K562 (cell line): ENCODE results near the gene E2F7. TPM values are rescaled to one million over a fixed set of nuclear protein-coding genes. Genes with fewer than 3 reads are reported as not detected.

ENCODE experiments used
- ATAC-seq: fragments of 200-7000 bp; cut with Tn5 transposase; 3 replicates; pipeline ENCODE4 v1.9.1; 2020; ENCODE audit warnings: moderate library complexity
- BruUV-seq: library from RNA; stranded (reverse); fragments of 400-500 nt; replicated peaks from 2 replicates; lab custom pipeline; 2021; lab: Mats Ljungman, UMichigan
- CTCF ChIA-PET: fragments of 300-600 bp; formaldehyde crosslinking; extraction: SDS; loops from one replicate; lab custom pipeline; 2021; ENCODE audit warnings: low intra/inter-chr PET ratio; lab: Yijun Ruan, JAX
- POLR2A ChIA-PET: fragments of 300-600, 350-650 bp; sonication (Branson Sonifier 250); formaldehyde crosslinking; extraction: SDS; loops from one replicate; lab custom pipeline; 2021; ENCODE audit warnings: antibody characterized with exemption, inconsistent platforms; lab: Yijun Ruan, JAX
- DNase-seq, 4 experiments: peaks; one replicate each; pipeline versions ENCODE4 v3.0.0 to v3.0.0-alpha.2; 2011 to 2018; ENCODE audit warnings: low spot score in 3 of 4, mixed read lengths in 3 of 4; ENCODE audit errors: extremely low read depth in 1 of 4
- FAIRE-seq: peaks from 2 replicates; lab custom pipeline; 2011; peaks lifted over from hg19 to GRCh38; lab: Jason Lieb, UNC
- H2AFZ ChIP-seq: 2 replicates; pipeline ENCODE4 v1.6.0; 2011; ENCODE audit warnings: low read depth, low read length, control low read depth, inconsistent platforms
- H3K27ac ChIP-seq: fragments of 200-600 bp; 3 replicates; pipeline ENCODE4 v1.8.0; 2011; ENCODE audit warnings: low read depth, mild to moderate bottlenecking, control low read depth, inconsistent platforms, low read length, moderate library complexity, mixed read lengths; ENCODE audit errors: extremely low read depth
- H3K27me3 ChIP-seq, 2 experiments: fragments of 300-600 bp in 1 of 2; 2 replicates in 1 of 2; 3 replicates in 1 of 2; pipeline versions ENCODE4 v1.6.0 to v1.8.0; 2011; ENCODE audit warnings: inconsistent platforms in 2 of 2, low read length in 2 of 2, mild to moderate bottlenecking in 1 of 2, mixed read lengths in 1 of 2, moderate library complexity in 1 of 2; ENCODE audit not compliant: control insufficient read depth in 2 of 2, insufficient read depth in 2 of 2
- H3K36me3 ChIP-seq: fragments of 300-600 bp; 3 replicates; pipeline ENCODE4 v1.8.0; 2011; ENCODE audit warnings: mild to moderate bottlenecking, low read length, inconsistent platforms; ENCODE audit not compliant: control insufficient read depth, insufficient read depth
- H3K4me1 ChIP-seq, 2 experiments: fragments of 200-600 bp in 1 of 2; replicated peaks in 1 of 2; 2 replicates in 1 of 2; 3 replicates in 1 of 2; pipeline versions ENCODE4 v1.5.1 to v1.8.0; 2011; ENCODE audit warnings: inconsistent platforms in 2 of 2, low read length in 2 of 2, mild to moderate bottlenecking in 1 of 2, mixed read lengths in 1 of 2, moderate library complexity in 1 of 2; ENCODE audit not compliant: control insufficient read depth in 2 of 2, insufficient read depth in 2 of 2
- H3K4me2 ChIP-seq: 2 replicates; pipeline ENCODE4 v1.6.1; 2011; ENCODE audit warnings: low read length, control low read depth, inconsistent platforms, mixed read lengths; ENCODE audit not compliant: insufficient read depth
- H3K4me3 ChIP-seq: fragments of 200-600 bp; sonication (generic), shearing (Covaris generic); 2 replicates; pipeline ENCODE4 v1.5.1; 2016; ENCODE audit warnings: control low read depth, inconsistent platforms
- H3K79me2 ChIP-seq: fragments of 200-600 bp; 3 replicates; pipeline ENCODE4 v1.8.0; 2011; ENCODE audit warnings: low read length, inconsistent platforms; ENCODE audit not compliant: control insufficient read depth, insufficient read depth
- H3K9ac ChIP-seq, 2 experiments: 2 replicates each; pipeline versions ENCODE4 v1.6.0 to v1.6.1; 2011; ENCODE audit warnings: low read depth in 2 of 2, low read length in 2 of 2, control low read depth in 1 of 2, inconsistent platforms in 1 of 2, mild to moderate bottlenecking in 1 of 2, mixed read lengths in 1 of 2; ENCODE audit not compliant: insufficient read depth in 1 of 2
- H3K9me1 ChIP-seq: one replicate; pipeline ENCODE4 v1.6.0; 2011; ENCODE audit warnings: inconsistent platforms, mild to moderate bottlenecking, low read length, moderate library complexity; ENCODE audit not compliant: control insufficient read depth, insufficient read depth
- H3K9me3 ChIP-seq: replicated peaks from 2 replicates; pipeline ENCODE4 v1.5.1; 2011; ENCODE audit warnings: low read depth, low read length, inconsistent platforms; ENCODE audit not compliant: control insufficient read depth, insufficient read depth
- H4K20me1 ChIP-seq: replicated peaks from 2 replicates; pipeline ENCODE4 v1.6.1; 2011; ENCODE audit warnings: low read length, inconsistent platforms, mixed read lengths; ENCODE audit not compliant: control insufficient read depth, insufficient read depth
- CHD4 ChIP-seq: fragments of 200-600 bp; sonication (generic); IDR thresholded peaks from 3 replicates; pipeline ENCODE4 v1.6.1; 2012; ENCODE audit warnings: low read depth, mild to moderate bottlenecking, mixed read lengths, low read length, inconsistent platforms; ENCODE audit not compliant: insufficient read depth, insufficient replicate concordance, poor library complexity, severe bottlenecking
- CUX1 ChIP-seq: fragments of 200-800 bp; sonication (Bioruptor generic); IDR thresholded peaks from 2 replicates; pipeline ENCODE4 v1.6.1; 2016; ENCODE audit warnings: missing genetic modification characterization, missing compliant biosample characterization
- KAT7 ChIP-seq: sonication (generic); formaldehyde crosslinking; IDR thresholded peaks from 2 replicates; pipeline ENCODE4 v1.8.0; 2022; ENCODE audit warnings: missing genetic modification reagents, mild to moderate bottlenecking, borderline replicate concordance
- KDM5B ChIP-seq: fragments of 200-600 bp; sonication (generic); IDR thresholded peaks from 2 replicates; pipeline ENCODE4 v1.6.1; 2012; ENCODE audit warnings: low read depth, mild to moderate bottlenecking, moderate library complexity, low read length, control low read depth, inconsistent platforms; ENCODE audit not compliant: insufficient replicate concordance
- MCM7 ChIP-seq, 2 experiments: fragments of 450-650 bp; IDR thresholded peaks; 2 replicates each; pipeline ENCODE4 v1.6.1; 2016 to 2018
- MXI1 ChIP-seq: IDR thresholded peaks from 2 replicates; pipeline ENCODE4 v1.6.1; 2011; ENCODE audit warnings: low read depth, mild to moderate bottlenecking, improper control_type of control experiment, low read length
- PML ChIP-seq: IDR thresholded peaks from 2 replicates; pipeline ENCODE4 v1.6.1; 2012; ENCODE audit warnings: low read length, inconsistent platforms
- PRPF4 ChIP-seq: fragments of 200-400 bp; formaldehyde crosslinking; IDR thresholded peaks from one replicate; pipeline ENCODE4 v1.6.1; 2017; ENCODE audit warnings: low read length, low read depth, mild to moderate bottlenecking; ENCODE audit not compliant: insufficient read depth, poor library complexity, severe bottlenecking
- RBM22 ChIP-seq: fragments of 200-400 bp; formaldehyde crosslinking; IDR thresholded peaks from 2 replicates; pipeline ENCODE4 v1.6.1; 2018; ENCODE audit warnings: low read length, low read depth; ENCODE audit not compliant: poor library complexity, severe bottlenecking
- RBM34 ChIP-seq: fragments of 200-400 bp; formaldehyde crosslinking; IDR thresholded peaks from 2 replicates; pipeline ENCODE4 v1.6.1; 2018; ENCODE audit warnings: low read length, borderline replicate concordance; ENCODE audit not compliant: insufficient read depth
- ZNF586 ChIP-seq: fragments of 450-650 bp; formaldehyde crosslinking; conservative IDR thresholded peaks from 2 replicates; pipeline ENCODE4 v1.4.0; 2020; ENCODE audit warnings: mild to moderate bottlenecking, moderate library complexity
- ZNF717 ChIP-seq: fragments of 250-450 bp; sonication (Bioruptor Pico); IDR thresholded peaks from 2 replicates; pipeline ENCODE4 v1.5.0; 2021
- WGBS: fragments of 100-300 bp; shearing (Covaris generic); methylation state at CpG from one replicate; pipeline ENCODE4 v1.1.6; 2016; ENCODE audit warnings: low coverage, mixed read lengths; ENCODE audit not compliant: insufficient coverage; ENCODE audit errors: missing lambda C conversion rate; 5-methylcytosine and 5-hydroxymethylcytosine counted together
- in situ Hi-C: fragments of 300-500 bp; cut with MboI; formaldehyde crosslinking; loops from 4 replicates; pipeline ENCODE4 v1.15.0; 2018; ENCODE audit warnings: inconsistent platforms, mixed read lengths
- intact Hi-C: fragments of 100-400 bp; cut with micrococcal nuclease; formaldehyde crosslinking; loops from 2 replicates; pipeline ENCODE4 v1.14.2; 2022
- polyA plus RNA-seq, 8 experiments: library from polyadenylated mRNA; depleted of rRNA in 4 of 8; stranded (reverse) in 5 of 8; unstranded in 3 of 8; fragments of >200 nt; fragmentation: Nextera tagmentation in 2 of 8; fragmentation: Illumina TruSeq in 1 of 8; extraction: Ambion mirVana in 2 of 8; extraction: Trizol in 1 of 8; gene quantifications; 2 replicates each; pipeline versions ENCODE4 v1.2.1 to v1.2.3, GENCODE V29; 2011 to 2014; ENCODE audit warnings: inconsistent platforms in 1 of 8, missing spikeins in 1 of 8
- total RNA-seq, 7 experiments: library from RNA; depleted of rRNA in 6 of 7; stranded (reverse); fragments of >200 nt in 6 of 7; fragmentation: Illumina TruSeq in 2 of 7; extraction: Trizol in 2 of 7; gene quantifications; 2 replicates each; pipeline versions ENCODE4 v1.2.1 to v1.2.3, GENCODE V29; 2011 to 2021; ENCODE audit warnings: low replicate concordance in 1 of 7

Gene E2F7
- total and polyA plus RNA-seq, 9 of the 15 experiments (the other 6 are each of a cell fraction or from before 2014, with no cell fraction given): 3.4 to 13.6 (median 8.1) TPM

- Histone ChIP-seq H3K4me1 (no peaks in the 10 kb centered on the region), H3K9me1 (no peaks in the 10 kb centered on the region), H3K9me3 (no peaks in the 10 kb centered on the region), H4K20me1 (no peaks in the 10 kb centered on the region), H3K9ac (no peak overlapping the region), H3K27me3 (peaks cover 0 to 3% of the 10 kb centered on the region in 2 experiments; a peak in 1 of 5 replicates), H3K27ac (no peak overlapping the region), H2AFZ (no peak overlapping the region), H3K4me2 (no peak overlapping the region), H3K4me3 (no peak overlapping the region), H3K79me2 (no peaks in the 10 kb centered on the region), H3K36me3 (no peaks in the 10 kb centered on the region)
- TF ChIP-seq ZNF586 (CRISPR knock-in tag): no peak
- no peak for TF ChIP-seq RBM34
- no peak for TF ChIP-seq KDM5B
- no peak for TF ChIP-seq CHD4
- no peak for TF ChIP-seq ZNF717
- no peak for TF ChIP-seq RBM22
- no peak for TF ChIP-seq KAT7 (CRISPR knock-in tag)
- no peak for TF ChIP-seq MCM7 (IDR thresholded peaks at IDR 0.05)
- no peak for TF ChIP-seq CUX1 (CRISPR knock-in tag)
- no peak for TF ChIP-seq PRPF4
- TF ChIP-seq MXI1: no peak
- TF ChIP-seq PML: no peak
- POLR2A ChIA-PET: interaction anchor here (0.6 to 0.7 kb wide), 2 partner anchors 242 to 447 kb away, joined by 3 read pairs; no protein-coding TSS in a partner anchor
- BruUV-seq: no TSS peak
- ATAC-seq (no peak), FAIRE-seq (no peak), DNase-seq (no peak)
- intact Hi-C loops (no loop called here), in situ Hi-C loops (loop anchor here (10.0 kb wide), 1 partner anchor 383 kb away; no protein-coding TSS in a partner anchor)
- CTCF ChIA-PET: no interaction called here
- WGBS: 0% methylated on average over 5 of the region's 5 CpGs
Observed at GRCh38 chr12:77007476-77007875, 57.9 kb downstream of the E2F7 start.
